Measurements from ENCODE around the gene PFN3. TPM values are rescaled to one million over a fixed set of nuclear protein-coding genes. Genes with fewer than 3 reads are reported as not detected.

PFN3 gene
- total RNA-seq, 5 donors from 2014 or later (not counting 1 experiment from before 2014, with no cell fraction given): not detected

DNA sequence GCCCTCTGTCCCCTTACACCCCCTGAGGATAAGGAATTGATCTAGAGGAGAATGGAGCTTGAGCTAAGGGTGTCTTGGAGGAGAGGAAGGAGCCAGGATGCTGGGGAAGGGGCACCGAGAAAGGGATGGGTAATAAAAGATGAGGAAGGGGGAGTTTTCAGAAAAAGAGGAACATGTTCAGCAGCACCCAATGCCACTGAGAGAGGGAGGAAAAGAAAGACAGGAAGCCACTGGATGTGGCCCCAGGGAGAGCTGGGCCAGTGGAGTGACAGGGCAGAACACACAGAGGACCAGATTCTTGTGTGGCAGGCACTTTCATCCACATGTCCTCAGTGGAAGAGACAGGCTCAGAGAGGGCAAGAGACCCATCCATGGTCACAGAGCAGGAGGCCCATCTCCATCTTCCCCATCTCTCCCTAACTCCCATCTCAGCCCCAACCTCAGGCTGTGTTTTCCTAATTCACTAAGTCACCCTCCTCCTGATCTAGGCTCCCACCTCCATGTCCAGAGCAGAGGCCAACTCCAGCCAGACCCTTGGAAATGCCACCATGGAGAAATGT, 7.2 kb downstream of the PFN3 start:
- CTCF ChIA-PET: interaction anchor here (0.5 to 2.8 kb wide), 4 partner anchors 10 to 668 kb away, joined by 3 to 12 read pairs (median 3); no protein-coding TSS in a partner anchor
- H3K27me3 Mint-ChIP-seq: no peaks in the 10 kb centered on the region
- H3K36me3 ChIP-seq (ENCODE audit: control insufficient read depth in 2 of 2, extremely low read depth in 1 of 2, insufficient read depth in 1 of 2, low read length in 1 of 2): no peaks in the 10 kb centered on the region
- H3K9me3 ChIP-seq: no peaks in the 10 kb centered on the region
- H3K27ac ChIP-seq (ENCODE audit: low read length): no peak overlapping the region
- no peaks in the 10 kb centered on the region for H3K27me3 ChIP-seq (replicated peaks in 1 of 2; ENCODE audit: control insufficient read depth in 2 of 2, extremely low read depth in 1 of 2, insufficient read depth in 2 of 2, low read length in 1 of 2)
- H3K4me3 ChIP-seq (ENCODE audit: control insufficient read depth in 1 of 2, extremely low read depth in 1 of 2, low read length in 1 of 2): no peak overlapping the region
- DNase-seq: no peak
- H3K4me3 Mint-ChIP-seq: no peak overlapping the region
- H3K9me3 Mint-ChIP-seq: no peaks in the 10 kb centered on the region
- POLR2A ChIA-PET: interaction anchor here in 1 of 2 donors (0.6 kb wide), 1 partner anchor 173 kb away, joined by 9 read pairs; no protein-coding TSS in a partner anchor
- no peaks in the 10 kb centered on the region for H3K36me3 Mint-ChIP-seq
- H3K27ac Mint-ChIP-seq: peak overlapping the region in 1 of 2 donors; percentile 9
- ATAC-seq (replicated peaks in 1 of 4): no peak
- H3K4me1 ChIP-seq (ENCODE audit: control insufficient read depth in 1 of 2, extremely low read depth in 1 of 2, insufficient read depth in 2 of 2, low read length in 2 of 2): peaks cover 19 to 32% of the 10 kb centered on the region in 2 experiments
- peaks cover 32 to 34% (median 33%) of the 10 kb centered on the region in 3 donors for H3K4me1 Mint-ChIP-seq
- 70% methylated on average over 1 of the region's 1 CpG for WGBS (ENCODE audit: insufficient coverage)

DNA sequence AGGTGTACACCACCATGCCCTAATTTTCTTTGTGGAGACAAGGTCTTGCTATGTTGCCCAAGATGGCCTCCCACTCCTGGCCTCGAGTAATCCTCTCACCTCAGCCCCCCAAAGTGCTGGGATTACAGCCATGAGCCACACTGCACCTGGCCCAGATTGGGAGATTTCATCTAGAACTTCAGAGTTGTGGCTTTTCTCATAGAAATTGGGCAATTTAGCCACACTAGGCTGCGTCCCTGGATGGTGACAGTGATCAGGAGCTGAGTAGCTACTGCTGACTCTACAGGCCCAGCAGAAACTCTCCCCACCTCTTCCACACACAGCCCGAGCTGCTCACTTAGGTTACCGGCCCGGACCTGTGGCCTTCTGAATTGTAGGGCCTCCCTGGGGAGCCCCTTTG, 7.7 kb downstream of the PFN3 start:
- ChIA-PET CTCF (interaction anchor here in 1 of 2 donors (0.7 to 1.2 kb wide), 3 partner anchors 45 to 743 kb away, joined by 3 read pairs; no protein-coding TSS in a partner anchor), POLR2A (interaction anchor here in 1 of 2 donors (0.6 kb wide), 1 partner anchor 172 kb away, joined by 9 read pairs; no protein-coding TSS in a partner anchor)
- H3K4me1 Mint-ChIP-seq: peaks cover 35 to 37% (median 37%) of the 10 kb centered on the region in 3 donors
- H3K27me3 Mint-ChIP-seq: no peaks in the 10 kb centered on the region
- H3K27me3 ChIP-seq (replicated peaks in 1 of 2; ENCODE audit: control insufficient read depth in 2 of 2, extremely low read depth in 1 of 2, insufficient read depth in 2 of 2, low read length in 1 of 2): no peaks in the 10 kb centered on the region
- no peak for ATAC-seq (replicated peaks in 1 of 4)
- no peak overlapping the region for H3K4me3 ChIP-seq (ENCODE audit: control insufficient read depth in 1 of 2, extremely low read depth in 1 of 2, low read length in 1 of 2)
- WGBS (ENCODE audit: insufficient coverage): no CpG with 5 or more reads among the region's 5 CpGs
- no peak for DNase-seq
- no peak overlapping the region for H3K27ac Mint-ChIP-seq
- H3K9me3 ChIP-seq: no peaks in the 10 kb centered on the region
- H3K4me3 Mint-ChIP-seq: no peak overlapping the region
- H3K36me3 ChIP-seq (ENCODE audit: control insufficient read depth in 2 of 2, extremely low read depth in 1 of 2, insufficient read depth in 1 of 2, low read length in 1 of 2): no peaks in the 10 kb centered on the region
- H3K27ac ChIP-seq (ENCODE audit: low read length): no peak overlapping the region
- no peaks in the 10 kb centered on the region for H3K36me3 Mint-ChIP-seq
- H3K9me3 Mint-ChIP-seq: no peaks in the 10 kb centered on the region
- peaks cover 19 to 37% of the 10 kb centered on the region in 2 experiments for H3K4me1 ChIP-seq (ENCODE audit: control insufficient read depth in 1 of 2, extremely low read depth in 1 of 2, insufficient read depth in 2 of 2, low read length in 2 of 2)

DNA sequence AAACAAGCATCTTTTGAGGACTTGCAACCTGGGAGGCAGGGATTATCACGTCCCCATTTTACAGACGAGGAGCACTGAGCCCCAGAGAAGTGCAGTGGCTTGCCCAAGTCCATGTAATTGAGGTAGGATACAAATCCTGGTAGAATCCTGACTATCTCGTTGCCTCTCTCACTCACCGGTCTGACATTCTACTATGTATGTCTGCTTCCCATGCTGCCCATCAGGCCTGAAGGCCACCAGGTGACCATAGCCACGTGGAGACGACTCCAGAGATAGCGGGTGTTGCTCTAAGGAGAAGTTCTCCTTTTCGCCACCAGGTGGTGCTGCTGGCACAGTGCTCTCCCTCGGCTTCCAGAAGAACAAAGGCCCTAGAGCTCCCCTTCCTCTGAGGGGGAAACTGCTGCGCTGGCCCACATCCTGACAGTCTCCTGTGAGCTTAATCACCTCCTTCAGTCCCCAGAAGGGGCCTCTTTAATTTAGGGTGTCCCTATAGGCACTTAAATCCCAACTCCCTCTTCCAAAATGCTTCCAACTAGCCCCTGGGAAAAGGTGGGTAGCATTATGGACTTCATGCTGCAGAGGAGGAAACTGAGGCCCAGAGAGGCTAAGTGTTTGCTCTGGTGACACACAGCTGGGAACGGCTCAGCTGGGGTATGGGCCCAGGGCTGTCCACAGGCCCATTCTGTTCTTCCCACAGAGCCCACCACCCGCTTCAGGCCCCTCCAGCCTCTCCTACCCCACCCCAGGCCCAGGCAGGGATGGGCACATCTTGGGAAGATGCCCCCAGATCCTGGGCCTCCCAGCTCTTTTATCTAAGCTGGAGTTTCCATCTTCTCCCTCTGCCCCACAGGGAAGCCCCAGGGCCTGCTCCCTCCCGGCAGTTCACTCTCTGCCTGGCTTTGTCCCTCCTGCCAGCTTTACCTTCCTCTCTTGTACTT, 9.8 kb downstream of the PFN3 start:
- peak; percentile 77 to 96 (median 84) for DNase-seq
- 50% methylated on average over 4 of the region's 13 CpGs for WGBS (ENCODE audit: insufficient coverage)
- Histone ChIP-seq H3K4me3 (ENCODE audit: control insufficient read depth in 1 of 2, extremely low read depth in 1 of 2, low read length in 1 of 2) (no peak overlapping the region), H3K9me3 (no peaks in the 10 kb centered on the region), H3K27me3 (replicated peaks in 1 of 2; ENCODE audit: control insufficient read depth in 2 of 2, extremely low read depth in 1 of 2, insufficient read depth in 2 of 2, low read length in 1 of 2) (no peaks in the 10 kb centered on the region), H3K27ac (ENCODE audit: low read length) (peak overlapping the region; percentile 89), H3K4me1 (ENCODE audit: control insufficient read depth in 1 of 2, extremely low read depth in 1 of 2, insufficient read depth in 2 of 2, low read length in 2 of 2) (peaks cover 19 to 54% of the 10 kb centered on the region in 2 experiments), H3K36me3 (ENCODE audit: control insufficient read depth in 2 of 2, extremely low read depth in 1 of 2, insufficient read depth in 1 of 2, low read length in 1 of 2) (no peaks in the 10 kb centered on the region)
- peaks cover 37 to 40% (median 38%) of the 10 kb centered on the region in 3 donors for H3K4me1 Mint-ChIP-seq
- H3K9me3 Mint-ChIP-seq: no peaks in the 10 kb centered on the region
- H3K27ac Mint-ChIP-seq: peak overlapping the region; percentile 89 to 91
- ChIA-PET CTCF (interaction anchor here (0.6 to 3.6 kb wide), 38 partner anchors 11 to 255 kb away, joined by 3 to 100 read pairs (median 4); partner anchors contain the start of genes GRK6 (in 1 of the 2), LMAN2 (in 1 of the 2), PDLIM7 (in 1 of the 2) and PRELID1 (in 1 of the 2)), POLR2A (interaction anchor here (0.6 to 2.0 kb wide), 6 partner anchors 18 to 81 kb away, joined by 3 to 5 read pairs (median 3); partner anchors contain the start of gene PRR7 (in 1 of the 2))
- ATAC-seq (replicated peaks in 1 of 4): peak; percentile 74 to 85 (median 80)
- H3K4me3 Mint-ChIP-seq: peak overlapping the region; percentile 25 to 58 (median 46)
- H3K27me3 Mint-ChIP-seq: no peaks in the 10 kb centered on the region
- no peaks in the 10 kb centered on the region for H3K36me3 Mint-ChIP-seq

DNA sequence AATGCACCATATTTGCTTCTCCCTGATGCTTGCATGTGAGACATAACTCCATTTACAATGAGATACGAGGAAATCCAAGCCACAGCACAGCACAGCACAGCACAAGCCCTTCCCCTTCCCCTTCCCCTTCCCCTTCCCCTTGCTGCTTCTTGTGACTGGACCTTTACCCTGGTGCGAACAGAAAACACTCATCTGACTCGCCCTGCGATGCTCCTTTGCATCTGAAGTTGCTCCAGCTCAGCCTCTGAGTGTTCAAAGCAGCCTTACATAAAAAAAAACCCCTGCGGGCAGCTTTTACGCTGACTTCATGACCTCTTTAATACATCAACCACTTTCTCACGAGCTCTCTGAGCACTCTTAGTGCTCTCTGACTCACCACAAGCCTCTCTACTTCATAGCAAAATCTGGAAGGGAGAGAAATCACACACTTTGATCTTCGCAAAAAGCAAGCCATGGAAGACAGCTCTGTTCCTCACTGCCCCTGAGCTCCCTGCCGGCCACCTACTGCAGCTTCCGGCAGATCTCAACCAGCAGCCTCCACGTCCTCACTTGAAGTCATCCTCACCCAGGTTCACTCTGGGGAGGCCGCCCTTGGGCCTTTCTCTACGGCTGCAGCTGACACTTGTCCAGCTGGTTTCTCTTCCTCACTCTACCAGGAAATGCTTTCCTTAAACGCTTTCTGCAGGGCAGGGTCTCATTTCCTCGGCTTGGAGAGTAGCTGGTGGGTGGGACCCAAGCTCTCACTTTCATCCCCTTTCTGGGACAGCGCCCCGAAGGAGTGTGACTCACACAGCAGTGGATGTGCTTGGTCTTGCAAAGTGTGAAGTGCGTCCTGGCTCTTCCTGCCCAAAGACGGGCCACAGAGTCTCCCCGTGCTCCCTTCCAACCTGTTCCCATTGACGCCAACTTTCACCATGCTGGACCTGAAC, 11.0 kb downstream of the PFN3 start:
- Mint-ChIP-seq H3K4me3 (peak overlapping the region; percentile 31 to 58 (median 48)), H3K36me3 (no peaks in the 10 kb centered on the region), H3K9me3 (no peaks in the 10 kb centered on the region), H3K27me3 (no peaks in the 10 kb centered on the region), H3K4me1 (peaks cover 40 to 45% (median 43%) of the 10 kb centered on the region in 3 donors), H3K27ac (peak overlapping the region; percentile 89 to 91)
- Histone ChIP-seq H3K4me3 (ENCODE audit: control insufficient read depth in 1 of 2, extremely low read depth in 1 of 2, low read length in 1 of 2) (peak overlapping the region in 1 of 2 donors; percentile 11), H3K27ac (ENCODE audit: low read length) (peak overlapping the region; percentile 89), H3K36me3 (ENCODE audit: control insufficient read depth in 2 of 2, extremely low read depth in 1 of 2, insufficient read depth in 1 of 2, low read length in 1 of 2) (no peaks in the 10 kb centered on the region), H3K9me3 (no peaks in the 10 kb centered on the region), H3K27me3 (replicated peaks in 1 of 2; ENCODE audit: control insufficient read depth in 2 of 2, extremely low read depth in 1 of 2, insufficient read depth in 2 of 2, low read length in 1 of 2) (no peaks in the 10 kb centered on the region), H3K4me1 (ENCODE audit: control insufficient read depth in 1 of 2, extremely low read depth in 1 of 2, insufficient read depth in 2 of 2, low read length in 2 of 2) (peaks cover 19 to 64% of the 10 kb centered on the region in 2 experiments)
- peak; percentile 5 to 85 (median 48) for DNase-seq
- CTCF ChIA-PET: interaction anchor here (0.6 to 3.6 kb wide), 28 partner anchors 11 to 419 kb away, joined by 3 to 100 read pairs (median 6); partner anchors contain the start of genes GRK6 (in 1 of the 2), PDLIM7 (in 1 of the 2) and PRR7 (in 1 of the 2)
- POLR2A ChIA-PET: interaction anchor here in 1 of 2 donors (0.5 to 2.0 kb wide), 4 partner anchors 33 to 66 kb away, joined by 5 to 15 read pairs (median 6); partner anchors contain the start of gene GRK6
- peak; percentile 63 to 77 (median 72) for ATAC-seq (replicated peaks in 1 of 4)
- WGBS (ENCODE audit: insufficient coverage): 26% methylated on average over 13 of the region's 21 CpGs

DNA sequence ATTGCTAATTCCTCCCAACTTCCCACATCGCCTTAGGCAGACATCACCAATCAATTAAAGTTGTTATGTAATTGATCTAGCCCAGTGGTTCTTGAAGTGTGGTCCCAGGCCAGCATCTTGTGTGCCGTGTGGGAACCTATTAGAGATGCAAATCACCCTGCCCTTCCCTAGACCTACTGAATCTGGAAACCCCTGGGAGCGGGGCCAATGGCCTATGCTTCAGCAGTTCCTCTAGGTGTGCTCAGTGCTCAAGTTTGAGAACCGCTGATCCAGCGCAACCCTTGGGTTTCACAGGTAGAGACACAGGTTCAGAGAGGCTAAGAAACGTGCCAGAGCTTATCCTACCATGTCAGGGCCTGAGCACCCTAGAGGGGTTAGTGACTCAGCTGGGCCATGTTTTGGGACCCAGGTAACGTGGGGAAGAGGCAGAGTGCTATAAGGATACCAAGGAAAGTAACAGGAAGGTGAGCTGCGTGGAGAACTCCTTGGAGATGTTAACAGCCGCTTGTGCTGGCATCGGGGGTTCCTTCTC, 11.9 kb downstream of the PFN3 start:
- peaks cover 42 to 49% (median 48%) of the 10 kb centered on the region in 3 donors for H3K4me1 Mint-ChIP-seq
- peaks cover 19 to 67% of the 10 kb centered on the region in 2 experiments for H3K4me1 ChIP-seq (ENCODE audit: control insufficient read depth in 1 of 2, extremely low read depth in 1 of 2, insufficient read depth in 2 of 2, low read length in 2 of 2)
- DNase-seq (no peak), ATAC-seq (replicated peaks in 1 of 4) (no peak)
- WGBS (ENCODE audit: insufficient coverage): 81% methylated on average over 8 of the region's 10 CpGs
- H3K36me3 Mint-ChIP-seq: no peaks in the 10 kb centered on the region
- no peaks in the 10 kb centered on the region for H3K9me3 Mint-ChIP-seq
- peak overlapping the region; percentile 89 for H3K27ac ChIP-seq (ENCODE audit: low read length)
- H3K4me3 Mint-ChIP-seq: peak overlapping the region in 2 of 3 donors; percentile 48 to 58
- no peaks in the 10 kb centered on the region for H3K36me3 ChIP-seq (ENCODE audit: control insufficient read depth in 2 of 2, extremely low read depth in 1 of 2, insufficient read depth in 1 of 2, low read length in 1 of 2)
- H3K27me3 ChIP-seq (replicated peaks in 1 of 2; ENCODE audit: control insufficient read depth in 2 of 2, extremely low read depth in 1 of 2, insufficient read depth in 2 of 2, low read length in 1 of 2): no peaks in the 10 kb centered on the region
- ChIA-PET CTCF (interaction anchor here in 1 of 2 donors (0.8 to 3.6 kb wide), 12 partner anchors 14 to 274 kb away, joined by 3 to 100 read pairs (median 7); partner anchors contain the start of genes GRK6 and PDLIM7), POLR2A (interaction anchor here in 1 of 2 donors (1.1 kb wide), 1 partner anchor 38 kb away, joined by 8 read pairs; the partner anchor contains the start of gene GRK6)
- H3K4me3 ChIP-seq (ENCODE audit: control insufficient read depth in 1 of 2, extremely low read depth in 1 of 2, low read length in 1 of 2): no peak overlapping the region
- peak overlapping the region; percentile 89 to 91 for H3K27ac Mint-ChIP-seq
- no peaks in the 10 kb centered on the region for H3K27me3 Mint-ChIP-seq
- no peaks in the 10 kb centered on the region for H3K9me3 ChIP-seq

Measured in T-cell (primary cell).